HK-2 (cell line): ENCODE data around the gene PPP3CA.
"Not testable (repeated sequence)": the region's sequence is repeated elsewhere in the genome, so short reads cannot be mapped to it uniquely, and the experiment has no call there.

Source experiments
- DNase-seq: peaks from one replicate; pipeline ENCODE4 v3.0.0-alpha.2; 2018; ENCODE audit not compliant: unreplicated experiment

The PPP3CA gene

GRCh38 chr4:101141230-101141629, 206.1 kb downstream of the PPP3CA start:
- DNase-seq = no peak

GRCh38 chr4:101140228-101140627, 207.1 kb downstream of the PPP3CA start:
- DNase-seq = no peak

- no peak for DNase-seq
Measured at GRCh38 chr4:101136373-101137370, 210.7 kb downstream of the PPP3CA start.

- DNase-seq = no peak
Measured at GRCh38 chr4:101135371-101136010, 211.8 kb downstream of the PPP3CA start.

GRCh38 chr4:101131058-101131457, 216.3 kb downstream of the PPP3CA start:
- DNase-seq = not testable (repeated sequence)

GRCh38 chr4:101128898-101129297, 218.4 kb downstream of the PPP3CA start:
- DNase-seq = not testable (repeated sequence)

- no peak for DNase-seq
Measured at GRCh38 chr4:101128473-101128872, 218.9 kb downstream of the PPP3CA start.

GRCh38 chr4:101127176-101127790, 220.0 kb downstream of the PPP3CA start:
- DNase-seq = no peak

- DNase-seq = no peak
Measured at GRCh38 chr4:101126059-101126458, 221.3 kb downstream of the PPP3CA start.

- DNase-seq = no peak
Measured at GRCh38 chr4:101125045-101125942, 222.0 kb downstream of the PPP3CA start.

- no peak for DNase-seq
Measured at GRCh38 chr4:101123231-101123630, 224.1 kb downstream of the PPP3CA start.

- no peak for DNase-seq
Measured at GRCh38 chr4:101122019-101122418, 225.3 kb downstream of the PPP3CA start.

GRCh38 chr4:101119141-101119540, 228.2 kb downstream of the PPP3CA start:
- DNase-seq = no peak

- DNase-seq = no peak
Measured at GRCh38 chr4:101118617-101119016, 228.7 kb downstream of the PPP3CA start.

- no peak for DNase-seq
Measured at GRCh38 chr4:101115887-101116286, 231.4 kb downstream of the PPP3CA start.

GRCh38 chr4:101114936-101115372, 232.4 kb downstream of the PPP3CA start:
- DNase-seq = no peak

- no peak for DNase-seq
Measured at GRCh38 chr4:101104312-101105052, 242.8 kb downstream of the PPP3CA start.

- no peak for DNase-seq
Measured at GRCh38 chr4:101103381-101104142, 243.8 kb downstream of the PPP3CA start.

- DNase-seq = no peak
Measured at GRCh38 chr4:101102114-101102742, 245.1 kb downstream of the PPP3CA start.
